NT2/D1 (cell line): ENCODE data around the gene ZNF280C.

ENCODE experiments used
- DNase-seq: peaks from one replicate; pipeline ENCODE4 v3.0.0-alpha.2; 2011; ENCODE audit warnings: low read depth, low spot score
- H3K27me3 ChIP-seq: 2 replicates; pipeline ENCODE4 v1.6.0; 2011; ENCODE audit warnings: mild to moderate bottlenecking; ENCODE audit not compliant: insufficient read length, insufficient read depth
- H3K36me3 ChIP-seq: 2 replicates; pipeline ENCODE4 v1.6.1; 2011; ENCODE audit warnings: mild to moderate bottlenecking, low read length, mixed read lengths; ENCODE audit not compliant: insufficient read depth, insufficient read length
- H3K4me1 ChIP-seq: 2 replicates; pipeline ENCODE4 v1.5.1; 2011; ENCODE audit not compliant: insufficient read depth, insufficient read length
- H3K4me3 ChIP-seq: 2 replicates; pipeline ENCODE4 v1.5.1; 2011; ENCODE audit warnings: low read depth; ENCODE audit not compliant: insufficient read length
- H3K9ac ChIP-seq: 2 replicates; pipeline ENCODE4 v1.6.0; 2011; ENCODE audit warnings: low read depth; ENCODE audit not compliant: insufficient read length
- H3K9me3 ChIP-seq: 2 replicates; pipeline ENCODE4 v1.5.1; 2011; ENCODE audit warnings: mild to moderate bottlenecking, low read length; ENCODE audit not compliant: insufficient read depth
- SUZ12 ChIP-seq: IDR thresholded peaks from 2 replicates; pipeline ENCODE4 v1.6.1; 2011; ENCODE audit not compliant: insufficient read length, insufficient read depth; ENCODE audit errors: extremely low read depth
- YY1 ChIP-seq: IDR thresholded peaks from 2 replicates; pipeline ENCODE4 v1.6.1; 2011; ENCODE audit not compliant: insufficient read length, insufficient read depth
- ZNF274 ChIP-seq: IDR thresholded peaks from 2 replicates; pipeline ENCODE4 v1.6.1; 2011; ENCODE audit warnings: mild to moderate bottlenecking, low read depth, low read length

ZNF280C gene

DNA sequence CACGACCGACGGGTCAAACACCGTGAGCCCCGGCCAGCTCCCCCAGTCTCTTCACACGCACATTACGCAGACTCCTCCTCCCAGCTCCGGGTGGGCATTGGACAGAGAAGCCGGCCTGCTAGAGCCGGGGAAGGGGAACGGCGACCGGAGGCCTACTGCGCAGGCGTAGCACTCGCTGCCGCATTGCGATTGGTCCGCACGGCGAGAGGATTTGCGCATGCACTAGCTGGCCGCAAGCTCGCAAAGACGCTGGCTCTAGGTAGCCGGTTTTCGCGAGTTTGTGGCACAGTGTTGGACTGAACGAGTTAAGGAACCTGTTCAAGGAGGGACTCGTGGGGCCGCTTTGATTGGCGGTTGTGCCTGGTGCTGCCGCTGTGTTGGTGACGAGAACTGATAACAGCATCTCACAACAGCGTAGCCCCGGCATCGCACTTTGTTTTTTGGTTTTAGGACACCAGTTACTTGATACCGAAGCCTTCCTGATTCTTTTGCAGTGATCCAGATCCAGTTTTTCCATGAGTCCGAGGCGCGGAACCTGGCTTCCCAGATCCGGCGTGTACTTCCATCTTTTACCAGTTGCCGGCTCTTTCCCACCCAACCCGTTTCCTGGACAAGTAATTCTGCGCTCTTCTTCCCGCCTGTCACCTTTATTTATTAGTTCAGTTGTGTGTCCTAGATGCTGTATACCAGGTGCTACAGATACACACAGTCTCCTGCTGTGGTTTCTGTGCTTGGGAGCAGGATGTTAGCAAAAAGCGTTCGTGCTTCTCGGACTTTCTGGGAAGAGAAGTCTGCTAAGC is 102.8 kb downstream of the ZNF280C start, which contains the start of gene AIFM1:
AIFM1 (minus strand) TSS at position 139 of the 800 bp plus-strand sequence. CDS start 185 bp downstream, outside the sequence.
- peak; percentile 81 for DNase-seq
- Histone ChIP-seq H3K9me3 (no peaks in the 10 kb centered on the region), H3K4me1 (no peaks in the 10 kb centered on the region), H3K4me3 (peak within 1 kb of the TSS; percentile 63), H3K9ac (peak within 1 kb of the TSS; percentile 86), H3K36me3 (no peaks in the 10 kb centered on the region), H3K27me3 (peaks cover 4% of the 10 kb centered on the region)
- TF ChIP-seq YY1 (no peak), SUZ12 (no peak), ZNF274 (no peak)

DNA sequence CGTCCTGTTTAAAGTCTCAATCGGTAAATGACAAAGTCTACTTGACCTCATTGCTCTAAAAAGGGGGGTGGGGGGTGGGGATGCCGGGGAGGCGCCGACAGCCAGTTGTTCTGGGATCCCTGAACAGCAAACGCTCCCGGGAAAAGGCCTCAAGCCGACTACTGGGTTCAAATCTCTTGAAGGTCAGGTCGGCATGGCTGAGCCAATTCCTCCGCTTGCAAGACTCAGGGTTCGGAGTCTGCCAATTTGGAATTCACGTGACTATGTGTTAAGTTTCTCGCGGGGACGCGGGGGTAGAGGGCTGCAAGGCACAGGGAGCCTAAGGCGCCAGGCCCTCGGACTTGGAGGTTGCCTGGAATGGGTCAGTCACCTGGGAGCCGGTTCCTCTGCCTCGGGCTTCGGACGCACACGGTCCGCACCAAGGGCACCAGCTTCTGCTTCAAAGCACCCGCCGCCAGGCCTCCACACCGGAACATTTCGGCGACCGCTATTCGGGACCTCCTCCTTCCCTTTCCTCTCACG is 103.5 kb downstream of the ZNF280C start:
- no peaks in the 10 kb centered on the region for H3K9me3 ChIP-seq
- no peak for TF ChIP-seq ZNF274
- TF ChIP-seq YY1 = no peak
- TF ChIP-seq SUZ12 = no peak
- no peaks in the 10 kb centered on the region for H3K36me3 ChIP-seq
- DNase-seq = no peak
- H3K9ac ChIP-seq = peak overlapping the region; percentile 86
- no peaks in the 10 kb centered on the region for H3K4me1 ChIP-seq
- peak overlapping the region; percentile 63 for H3K4me3 ChIP-seq
- peaks cover 4% of the 10 kb centered on the region for H3K27me3 ChIP-seq

DNA sequence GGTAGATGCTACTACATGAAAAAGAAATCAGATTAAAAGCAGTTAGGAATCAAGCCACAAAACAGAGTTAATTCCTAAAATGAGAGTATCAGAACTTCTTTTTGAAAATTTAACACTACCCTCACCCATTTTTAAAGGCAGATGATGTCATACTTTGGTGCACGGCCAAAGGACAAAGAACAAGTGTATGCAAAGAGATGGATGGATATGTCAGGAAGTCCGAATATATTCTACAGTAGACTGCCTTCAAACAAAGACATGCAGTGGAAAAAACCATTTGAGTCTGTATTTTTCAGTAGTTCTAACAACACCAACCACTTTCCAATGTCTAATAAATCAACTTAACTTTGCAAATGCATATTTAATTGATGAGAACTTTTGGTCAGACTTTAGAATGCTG is 105.3 kb downstream of the ZNF280C start:
- Histone ChIP-seq H3K9me3 (no peaks in the 10 kb centered on the region), H3K27me3 (no peaks in the 10 kb centered on the region), H3K4me1 (no peaks in the 10 kb centered on the region), H3K9ac (no peak overlapping the region), H3K36me3 (no peaks in the 10 kb centered on the region), H3K4me3 (no peak overlapping the region)
- no peak for TF ChIP-seq SUZ12
- no peak for TF ChIP-seq ZNF274
- TF ChIP-seq YY1 = no peak
- no peak for DNase-seq

DNA sequence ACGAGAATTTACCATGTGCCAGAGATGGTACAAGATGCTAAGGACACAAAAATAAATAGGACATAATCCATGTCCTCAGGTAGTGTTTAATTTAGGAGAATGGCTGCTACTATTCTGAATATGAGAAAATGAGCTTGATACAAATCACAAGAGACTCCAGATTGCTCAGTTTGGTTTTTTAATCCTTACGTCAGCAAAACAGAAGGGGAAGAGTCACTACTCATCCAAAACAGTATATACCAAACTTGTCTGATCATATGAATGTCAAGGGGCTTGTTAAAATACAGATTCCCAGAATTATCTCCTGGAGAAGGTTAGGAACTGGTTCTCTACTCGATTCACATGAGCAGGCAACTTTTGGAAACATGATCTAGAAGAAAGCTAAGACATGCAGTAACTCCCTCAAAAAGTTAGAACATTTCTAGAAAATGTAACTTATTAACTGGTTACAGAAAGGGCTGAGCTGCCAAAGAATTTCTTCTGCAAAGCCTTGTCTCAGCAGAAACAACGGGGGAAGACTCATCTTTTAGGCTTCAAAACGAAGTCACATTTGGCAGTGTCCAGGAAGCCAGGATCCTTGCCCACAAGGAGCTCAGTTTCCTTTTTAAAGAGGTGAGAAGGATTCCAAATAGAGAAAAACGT is 106.5 kb downstream of the ZNF280C start:
- TF ChIP-seq YY1 = no peak
- no peak for DNase-seq
- Histone ChIP-seq H3K9me3 (no peaks in the 10 kb centered on the region), H3K9ac (no peak overlapping the region), H3K36me3 (no peaks in the 10 kb centered on the region), H3K4me1 (no peaks in the 10 kb centered on the region), H3K4me3 (no peak overlapping the region), H3K27me3 (no peaks in the 10 kb centered on the region)

DNA sequence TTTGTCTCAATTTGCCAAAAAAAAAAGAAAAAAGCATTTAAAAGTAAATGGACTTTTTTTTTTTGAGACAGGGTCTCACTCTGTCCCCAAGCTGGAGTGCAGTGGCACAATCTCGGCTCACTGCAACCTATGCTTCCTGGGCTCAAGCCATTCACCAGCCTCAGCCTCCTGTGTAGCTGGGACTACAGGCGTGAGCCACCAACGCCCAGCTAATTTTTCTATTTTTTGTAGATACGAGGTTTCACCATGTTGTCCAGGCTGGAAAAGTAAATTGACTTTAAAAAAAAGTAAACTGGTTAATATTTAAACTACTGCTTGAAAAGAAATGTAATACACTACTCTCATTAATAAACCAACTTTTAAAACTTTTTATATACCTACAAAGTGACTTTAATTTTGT is 108.9 kb downstream of the ZNF280C start:
- Histone ChIP-seq H3K9ac (no peak overlapping the region), H3K27me3 (no peaks in the 10 kb centered on the region), H3K4me3 (no peak overlapping the region), H3K36me3 (no peaks in the 10 kb centered on the region), H3K9me3 (no peaks in the 10 kb centered on the region), H3K4me1 (no peaks in the 10 kb centered on the region)
- TF ChIP-seq ZNF274 = no peak
- no peak for TF ChIP-seq SUZ12
- TF ChIP-seq YY1 = no peak
- no peak for DNase-seq

DNA sequence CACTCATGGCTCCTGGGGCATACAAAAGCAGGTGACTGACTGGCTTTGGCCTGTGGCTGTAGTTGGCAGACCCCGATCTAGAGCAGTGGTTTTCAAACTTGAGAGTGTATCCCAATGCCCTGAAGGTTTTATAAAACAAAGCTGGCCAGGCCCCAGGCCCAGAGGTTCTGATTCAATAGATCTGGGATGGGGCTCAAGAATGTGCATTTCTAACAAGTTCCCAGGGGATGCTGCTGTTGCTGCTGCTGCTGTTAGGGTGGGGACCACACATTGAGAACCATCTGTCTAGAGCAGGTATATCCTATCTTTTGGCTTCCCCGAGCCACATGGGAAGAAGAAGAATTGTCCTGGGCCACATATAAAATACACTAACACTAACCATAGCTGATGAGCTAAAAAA is 110.4 kb downstream of the ZNF280C start:
- Histone ChIP-seq H3K9me3 (no peaks in the 10 kb centered on the region), H3K4me3 (no peak overlapping the region), H3K36me3 (no peaks in the 10 kb centered on the region), H3K9ac (no peak overlapping the region), H3K27me3 (no peaks in the 10 kb centered on the region), H3K4me1 (no peaks in the 10 kb centered on the region)
- TF ChIP-seq ZNF274 (no peak), YY1 (no peak), SUZ12 (no peak)
- no peak for DNase-seq

DNA sequence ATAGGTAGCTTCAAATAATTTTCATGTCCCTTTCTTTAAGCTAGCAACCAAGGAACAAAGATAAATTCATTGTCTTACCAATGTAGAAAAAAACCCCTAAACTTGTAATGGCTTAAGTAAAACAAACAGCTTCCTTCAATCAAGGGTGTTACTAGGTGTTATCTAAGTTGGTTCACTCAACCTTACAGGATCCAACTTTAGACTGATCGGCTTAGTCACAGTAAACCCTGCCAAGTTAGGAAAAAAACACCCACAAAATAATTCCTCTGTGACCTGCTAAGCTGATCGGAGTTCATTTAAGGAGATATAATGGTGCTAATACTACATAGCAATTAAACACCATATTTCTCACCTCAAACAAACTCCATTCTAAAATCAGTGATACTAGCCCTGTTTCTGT is 113.1 kb downstream of the ZNF280C start:
- TF ChIP-seq ZNF274 (no peak), YY1 (no peak), SUZ12 (no peak)
- H3K9me3 ChIP-seq = no peaks in the 10 kb centered on the region
- no peaks in the 10 kb centered on the region for H3K4me1 ChIP-seq
- no peak overlapping the region for H3K9ac ChIP-seq
- DNase-seq = no peak
- no peaks in the 10 kb centered on the region for H3K36me3 ChIP-seq
- H3K27me3 ChIP-seq = no peaks in the 10 kb centered on the region
- H3K4me3 ChIP-seq = no peak overlapping the region
